Heart left ventricle (tissue), 16 donors: Measurements from ENCODE around the gene UNC80. TPM values are rescaled to one million over a fixed set of nuclear protein-coding genes. Genes with fewer than 3 reads are reported as not detected.

Experiments
- ATAC-seq, 4 donors: fragments of 200-7000 bp; cut with Tn5 transposase; one replicate each; pipeline ENCODE4 v1.9.1; 2020 to 2022; ENCODE audit warnings: moderate library complexity in 4 of 4, mild to moderate bottlenecking in 3 of 4, moderate number of reproducible peaks in 1 of 4
- DNase-seq, 5 donors: peaks; one replicate each; pipeline ENCODE4 v3.0.0-alpha.2; 2020
- H3K27ac ChIP-seq, 12 donors: fragments of 200-600 bp; sonication (generic) in 4 of 12; one replicate each; pipeline versions ENCODE4 v1.5.0 to v1.8.0; 2016 to 2022; ENCODE audit warnings: mild to moderate bottlenecking in 2 of 12
- H3K27me3 ChIP-seq, 9 donors: fragments of 200-600 bp; sonication (generic) in 2 of 9; one replicate each; pipeline versions ENCODE4 v1.5.1 to v1.8.0; 2016 to 2022; ENCODE audit warnings: mild to moderate bottlenecking in 3 of 9
- H3K36me3 ChIP-seq, 9 donors: fragments of 200-600 bp; sonication (generic) in 2 of 9; one replicate each; pipeline versions ENCODE4 v1.5.0 to v1.8.0; 2018 to 2022; ENCODE audit warnings: mild to moderate bottlenecking in 2 of 9
- H3K4me1 ChIP-seq, 12 donors: fragments of 200-600 bp; sonication (generic) in 4 of 12; one replicate each; pipeline versions ENCODE4 v1.5.0 to v1.8.0; 2016 to 2022; ENCODE audit warnings: mild to moderate bottlenecking in 3 of 12
- H3K4me3 ChIP-seq, 12 donors: fragments of 200-600 bp; sonication (generic) in 4 of 12; one replicate each; pipeline versions ENCODE4 v1.5.0 to v1.8.0; 2017 to 2022; ENCODE audit warnings: mild to moderate bottlenecking in 9 of 12, moderate library complexity in 4 of 12
- H3K9me3 ChIP-seq, 12 donors: fragments of 200-600 bp; sonication (generic) in 4 of 12; one replicate each; pipeline versions ENCODE4 v1.5.0 to v1.8.0; 2016 to 2022; ENCODE audit warnings: mild to moderate bottlenecking in 1 of 12
- POLR2A ChIP-seq, 2 donors: fragments of 450-650 bp; IDR thresholded peaks; one replicate each; pipeline ENCODE4 v1.6.1; 2017; ENCODE audit warnings: antibody characterized with exemption in 2 of 2, mild to moderate bottlenecking in 2 of 2, moderate library complexity in 2 of 2
- WGBS, 4 donors: extraction: QIAGEN DNeasy Blood & Tissue Kit in 2 of 4; methylation state at CpG; one replicate each; pipeline versions ENCODE4 v1.1.5 to v1.1.7; 2013 to 2018; 5-methylcytosine and 5-hydroxymethylcytosine counted together
- intact Hi-C, 10 donors: fragments of 100-400 bp; cut with DNase I; formaldehyde crosslinking; loops; one replicate each; pipeline versions ENCODE4 v1.11.1 to v1.14.2; 2022
- polyA plus RNA-seq, 2 donors: library from polyadenylated mRNA; stranded (reverse); fragments of 200-250 nt; gene quantifications; one replicate each; pipeline ENCODE4 v1.2.3, GENCODE V29; 2013
- total RNA-seq, 9 donors: library from RNA; depleted of rRNA in 2 of 9; stranded (reverse); fragments of >200 nt in 2 of 9; fragmentation: NEBNext Ultra II Directional in 3 of 9; extraction: Animal tissue kit (Norgen Biotek cat#: 25700) in 3 of 9; gene quantifications; one replicate each; pipeline versions ENCODE4 v1.1.0 to v1.2.4, GENCODE V29; 2016 to 2023
- TF ChIP-seq, protein P1 (sequence below), 12 donors: fragments of 200-600 bp; sonication (generic) in 4 of 12; IDR thresholded peaks; one replicate each; pipeline versions ENCODE4 v1.5.0 to v1.8.0; 2018 to 2022; ENCODE audit warnings: antibody characterized with exemption in 12 of 12, mild to moderate bottlenecking in 5 of 12
- donor health status: ischemic (EF 13 %, LVEDD 7.1; RV severe dilation, severe dysfunction).
- donor health status: healthy with polysubstance abuse.
- donor health status: DM: no; HTN: yes; CAD: no.
- donor health status: DM: no; HTN: no; CAD: no.
- donor health status: ischemic (EF 25% LVEDD 6.9; RV normal size, moderate dysfunction).
- donor health status: ischemic (EF 25% LVEDD 5.7; RV mildly dilated, moderate dysfunction).
- donor health status: healthy.
- donor health status: DM: yes; HTN: yes; CAD: no.
- donor health status: ischemic (EF 35%, LVEDD 5.7; RV mildly dilated, moderate dysfunction).
- donor health status: nonischemic (EF 11% LVEDD 7.7; RV severe dilation, severe dysfunction).
- donor health status: DM: yes; HTN: yes; CAD: no.
- donor health status: PGD.
- donor health status: ischemic (EF 29% LVEDD 5.4; RV normal size, mild dysfunction).
- donor health status: nonischemic (EF 23%, LVEDD 6.1; RV moderate dilation, normal function).

Gene UNC80
- total and polyA plus RNA-seq, 11 donors: 0.04 to 1.4 (median 0.36) TPM; not detected in 6

DNA sequence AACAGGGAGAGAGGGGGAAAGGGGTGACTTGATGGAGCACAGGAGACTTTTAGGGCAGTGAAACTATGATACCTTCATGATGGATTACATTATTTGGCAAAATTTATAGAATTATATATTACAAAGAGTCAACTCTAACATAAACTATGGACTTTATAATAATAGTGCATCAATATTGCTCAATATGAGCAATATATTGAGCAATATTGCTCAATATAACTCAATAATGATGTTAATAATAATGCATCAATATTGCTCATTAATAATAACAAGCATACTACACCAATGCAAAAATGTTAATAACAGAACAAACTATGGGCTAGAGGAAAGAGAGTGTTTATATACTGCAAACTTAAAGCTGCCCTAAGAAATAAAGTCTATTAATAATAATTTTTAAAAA is 3.1 kb upstream of the UNC80 start:
- DNase-seq: no peak
- intact Hi-C loops: no loop called here
- H3K27me3 ChIP-seq: peaks cover 0 to 25% (median 0%) of the 10 kb centered on the region in 9 donors
- no peak overlapping the region for H3K4me3 ChIP-seq
- no peak for ATAC-seq
- H3K4me1 ChIP-seq: peaks cover 0 to 14% (median 0%) of the 10 kb centered on the region in 12 donors
- no peaks in the 10 kb centered on the region for H3K36me3 ChIP-seq
- no peaks in the 10 kb centered on the region for H3K9me3 ChIP-seq
- no peak for TF ChIP-seq POLR2A (IDR thresholded peaks at IDR 0.05)
- TF ChIP-seq, protein P1, sequence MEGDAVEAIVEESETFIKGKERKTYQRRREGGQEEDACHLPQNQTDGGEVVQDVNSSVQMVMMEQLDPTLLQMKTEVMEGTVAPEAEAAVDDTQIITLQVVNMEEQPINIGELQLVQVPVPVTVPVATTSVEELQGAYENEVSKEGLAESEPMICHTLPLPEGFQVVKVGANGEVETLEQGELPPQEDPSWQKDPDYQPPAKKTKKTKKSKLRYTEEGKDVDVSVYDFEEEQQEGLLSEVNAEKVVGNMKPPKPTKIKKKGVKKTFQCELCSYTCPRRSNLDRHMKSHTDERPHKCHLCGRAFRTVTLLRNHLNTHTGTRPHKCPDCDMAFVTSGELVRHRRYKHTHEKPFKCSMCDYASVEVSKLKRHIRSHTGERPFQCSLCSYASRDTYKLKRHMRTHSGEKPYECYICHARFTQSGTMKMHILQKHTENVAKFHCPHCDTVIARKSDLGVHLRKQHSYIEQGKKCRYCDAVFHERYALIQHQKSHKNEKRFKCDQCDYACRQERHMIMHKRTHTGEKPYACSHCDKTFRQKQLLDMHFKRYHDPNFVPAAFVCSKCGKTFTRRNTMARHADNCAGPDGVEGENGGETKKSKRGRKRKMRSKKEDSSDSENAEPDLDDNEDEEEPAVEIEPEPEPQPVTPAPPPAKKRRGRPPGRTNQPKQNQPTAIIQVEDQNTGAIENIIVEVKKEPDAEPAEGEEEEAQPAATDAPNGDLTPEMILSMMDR (IDR thresholded peaks at IDR 0.05): no peak
- no peak overlapping the region for H3K27ac ChIP-seq

DNA sequence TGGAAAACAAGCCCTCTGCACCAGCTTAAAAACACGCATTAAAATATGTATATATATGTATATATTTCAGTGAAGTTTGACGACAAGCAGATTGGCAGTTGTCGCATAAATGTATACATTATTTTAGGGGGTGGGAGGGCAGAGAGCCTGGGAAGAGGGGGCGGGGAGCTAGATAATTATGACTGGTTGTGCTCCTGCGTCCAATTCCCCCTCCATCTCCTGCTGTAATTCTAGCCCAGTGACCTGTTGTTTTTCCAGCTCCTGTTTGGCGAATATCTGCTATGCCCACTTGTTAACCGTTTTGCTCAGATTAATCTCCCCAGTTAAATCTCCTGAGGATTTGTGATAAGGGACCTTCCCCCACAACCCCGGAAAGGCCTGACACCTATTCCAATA is 656 bp downstream of the UNC80 start:
- Histone ChIP-seq H3K4me1 (peaks cover 0 to 14% (median 0%) of the 10 kb centered on the region in 12 donors), H3K27me3 (peaks cover 0 to 28% (median 0%) of the 10 kb centered on the region in 9 donors), H3K27ac (no peak overlapping the region), H3K36me3 (no peaks in the 10 kb centered on the region), H3K9me3 (no peaks in the 10 kb centered on the region), H3K4me3 (peak overlapping the region in 6 of 12 donors; percentile 49 to 61 (median 56))
- TF ChIP-seq, protein P1 (IDR thresholded peaks at IDR 0.05): no peak
- TF ChIP-seq POLR2A (IDR thresholded peaks at IDR 0.05): no peak
- WGBS, 4 donors: 10 to 16% (median 11%) methylated on average over 8 of the region's 8 CpGs
- no peak for DNase-seq
- ATAC-seq: no peak
- intact Hi-C loops: no loop called here

DNA sequence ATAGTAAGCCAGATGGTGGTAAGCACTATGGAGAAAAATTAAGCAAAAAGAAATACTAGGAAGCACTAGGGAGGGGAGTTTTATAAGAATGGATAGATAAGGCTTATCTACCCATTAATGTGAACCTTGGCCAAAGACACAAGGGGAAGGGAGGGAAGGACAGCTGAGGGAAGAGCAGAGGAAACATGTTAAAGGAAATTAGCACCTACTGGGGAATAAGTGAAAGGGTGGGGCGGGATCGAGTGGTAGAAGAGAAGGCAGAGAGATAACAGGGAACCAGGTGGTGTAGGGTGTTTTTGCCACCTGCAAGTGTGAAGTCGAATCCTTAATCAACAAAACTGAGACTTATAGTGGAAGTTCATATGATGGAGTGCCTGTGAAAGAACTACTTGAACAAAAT is 1.7 kb downstream of the UNC80 start:
- Histone ChIP-seq H3K36me3 (no peaks in the 10 kb centered on the region), H3K4me3 (no peak overlapping the region), H3K27ac (no peak overlapping the region), H3K27me3 (peaks cover 0 to 28% (median 0%) of the 10 kb centered on the region in 9 donors), H3K4me1 (peaks cover 0 to 14% (median 0%) of the 10 kb centered on the region in 12 donors), H3K9me3 (no peaks in the 10 kb centered on the region)
- 21 to 30% (median 24%) methylated on average over 3 of the region's 3 CpGs for WGBS, 4 donors
- intact Hi-C loops: no loop called here
- DNase-seq: no peak
- TF ChIP-seq POLR2A (IDR thresholded peaks at IDR 0.05): no peak
- ATAC-seq: no peak

DNA sequence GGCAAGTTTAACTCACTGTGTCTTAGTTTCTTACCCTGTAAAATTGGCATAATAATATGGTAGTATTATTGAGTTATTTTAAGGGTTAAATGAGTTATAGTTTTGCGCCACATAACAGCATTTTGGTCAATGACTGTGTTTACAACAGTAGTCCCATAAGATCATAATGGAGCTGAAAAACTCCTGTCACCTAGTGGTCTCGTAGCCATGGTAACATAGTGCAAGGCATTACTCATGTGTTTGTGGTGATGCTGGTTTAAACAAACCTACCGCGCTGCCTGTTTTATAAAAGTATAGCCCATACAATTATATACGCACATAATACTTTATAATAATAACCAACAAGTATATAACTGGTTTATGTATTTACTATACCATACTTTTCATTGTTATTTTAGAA is 15.8 kb downstream of the UNC80 start:
- Histone ChIP-seq H3K4me3 (no peak overlapping the region), H3K36me3 (no peaks in the 10 kb centered on the region), H3K27me3 (no peaks in the 10 kb centered on the region), H3K27ac (no peak overlapping the region), H3K9me3 (no peaks in the 10 kb centered on the region), H3K4me1 (no peaks in the 10 kb centered on the region)
- ATAC-seq (no peak), DNase-seq (no peak)
- intact Hi-C loops: no loop called here
- TF ChIP-seq, protein P1 (IDR thresholded peaks at IDR 0.05): no peak
- TF ChIP-seq POLR2A (IDR thresholded peaks at IDR 0.05): no peak
- WGBS, 4 donors: 94 to 95% (median 95%) methylated on average over 5 of the region's 5 CpGs

DNA sequence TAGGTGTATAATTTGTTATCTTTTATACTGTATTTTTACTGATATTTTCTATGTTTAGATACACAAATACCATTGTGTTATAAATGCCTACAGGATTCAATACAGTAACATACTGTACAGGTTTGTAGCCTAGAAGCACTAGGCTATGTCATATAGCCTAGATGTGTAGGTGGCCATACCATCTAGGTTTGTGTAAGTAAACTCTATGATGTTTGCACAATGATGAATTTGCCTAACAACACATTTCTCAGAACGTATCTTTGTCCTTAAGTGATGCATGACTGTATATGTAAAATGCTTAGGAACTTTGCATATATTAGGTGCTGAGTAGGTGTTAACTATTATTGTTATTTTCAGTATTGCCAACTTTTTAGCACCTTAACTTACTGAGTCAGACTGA is 17.3 kb downstream of the UNC80 start:
- TF ChIP-seq, protein P1 (IDR thresholded peaks at IDR 0.05): no peak
- no peaks in the 10 kb centered on the region for H3K9me3 ChIP-seq
- DNase-seq (no peak), ATAC-seq (no peak)
- no peaks in the 10 kb centered on the region for H3K36me3 ChIP-seq
- 63 to 75% (median 70%) methylated on average over 1 of the region's 1 CpG for WGBS, 4 donors
- H3K4me3 ChIP-seq: no peak overlapping the region
- H3K27ac ChIP-seq: no peak overlapping the region
- intact Hi-C loops: no loop called here
- no peaks in the 10 kb centered on the region for H3K4me1 ChIP-seq
- no peaks in the 10 kb centered on the region for H3K27me3 ChIP-seq
